CD4-positive, alpha-beta T cell (primary cell): ENCODE results near the gene BTNL9. TPM values are rescaled to one million over a fixed set of nuclear protein-coding genes. Genes with fewer than 3 reads are reported as not detected.

Experiments used
- ATAC-seq: fragments of 200-7000 bp; cut with Tn5 transposase; one replicate; pipeline ENCODE4 v1.10.0; 2022; ENCODE audit warnings: mild to moderate bottlenecking; ENCODE audit not compliant: poor library complexity
- CTCF ChIA-PET: fragments of 350-600 bp; sonication (Branson Sonifier 250); formaldehyde crosslinking; loops from one replicate; lab custom pipeline; 2021; ENCODE audit warnings: antibody characterized with exemption, inconsistent platforms; lab: Charles Lee
- POLR2A ChIA-PET: fragments of 350-600 bp; sonication (Branson Sonifier 250); formaldehyde crosslinking; loops from one replicate; lab custom pipeline; 2021; ENCODE audit warnings: antibody characterized with exemption, inconsistent platforms; lab: Charles Lee
- DNase-seq, 14 experiments: peaks; one replicate each; pipeline ENCODE4 v3.0.0-alpha.2; 2013 to 2020; ENCODE audit warnings: mixed read lengths in 2 of 14
- H3K27ac ChIP-seq, 2 donors: one replicate each; pipeline versions ENCODE4 v1.5.1 to v1.7.0; 2013; ENCODE audit warnings: low read length in 2 of 2, low read depth in 1 of 2, mild to moderate bottlenecking in 1 of 2
- H3K27me3 ChIP-seq, 2 experiments: 1 replicate in 1 of 2; 2 replicates in 1 of 2; pipeline versions ENCODE4 v1.6.1 to v1.7.0; 2013; ENCODE audit warnings: low read length in 2 of 2, control low read depth in 1 of 2, mild to moderate bottlenecking in 1 of 2, moderate library complexity in 1 of 2; ENCODE audit not compliant: insufficient read depth in 2 of 2, control insufficient read depth in 1 of 2
- H3K36me3 ChIP-seq: one replicate; pipeline ENCODE4 v1.6.1; 2013; ENCODE audit warnings: low read length, control low read depth; ENCODE audit not compliant: insufficient read depth
- H3K4me1 ChIP-seq: one replicate; pipeline ENCODE4 v1.6.1; 2013; ENCODE audit warnings: low read length, control low read depth; ENCODE audit not compliant: insufficient read depth
- H3K4me3 ChIP-seq: one replicate; pipeline ENCODE4 v1.5.1; 2013; ENCODE audit warnings: mild to moderate bottlenecking, low read length, moderate library complexity
- H3K9me3 ChIP-seq, 2 experiments: 1 replicate in 1 of 2; 2 replicates in 1 of 2; pipeline versions ENCODE4 v1.6.1 to v1.7.0; 2013; ENCODE audit warnings: low read length in 2 of 2, mild to moderate bottlenecking in 2 of 2, control low read depth in 1 of 2, moderate library complexity in 1 of 2; ENCODE audit not compliant: control insufficient read depth in 1 of 2, insufficient read depth in 1 of 2
- H3K27ac Mint-ChIP-seq: one replicate; pipeline ENCODE4 v1.8.0; 2020; ENCODE audit warnings: mixed read lengths
- H3K27me3 Mint-ChIP-seq: one replicate; pipeline ENCODE4 v1.8.0; 2021; ENCODE audit warnings: mixed read lengths
- H3K36me3 Mint-ChIP-seq: one replicate; pipeline ENCODE4 v1.8.0; 2021; ENCODE audit warnings: low read depth, mixed read lengths
- H3K4me1 Mint-ChIP-seq: one replicate; pipeline ENCODE4 v1.8.0; 2021; ENCODE audit warnings: low read depth, mixed read lengths
- H3K4me3 Mint-ChIP-seq: one replicate; pipeline ENCODE4 v1.8.0; 2020; ENCODE audit warnings: mild to moderate bottlenecking, mixed read lengths
- H3K9me3 Mint-ChIP-seq: one replicate; pipeline ENCODE4 v1.8.0; 2020; ENCODE audit warnings: mixed read lengths
- CTCF ChIP-seq: fragments of 200-600 bp; IDR thresholded peaks from one replicate; pipeline ENCODE4 v1.8.0; 2022; ENCODE audit warnings: antibody characterized with exemption, mild to moderate bottlenecking
- intact Hi-C, 2 experiments: fragments of 100-400 bp; cut with DNase I in 1 of 2; cut with micrococcal nuclease in 1 of 2; formaldehyde crosslinking; loops; one replicate each; pipeline versions ENCODE4 v1.15.1 to v1.9.0; 2023 to 2025; cut with DNase I, micrococcal nuclease
- total RNA-seq, 174 experiments: library from RNA in 2 of 174; stranded (reverse) in 2 of 174; gene quantifications; one replicate each; pipeline ENCODE4 v1.2.3 and lab custom pipeline; 2021 to 2026

BTNL9 gene
- total RNA-seq, 2 experiments from 2014 or later = not detected

GRCh38 chr5:181028032-181028819, 11.8 kb upstream of the BTNL9 start:
- H3K9me3 Mint-ChIP-seq = no peaks in the 10 kb centered on the region
- DNase-seq (no peak), ATAC-seq (no peak)
- Histone ChIP-seq H3K9me3 (peaks cover 4 to 18% of the 10 kb centered on the region in 2 experiments), H3K27me3 (peaks cover 0 to 11% of the 10 kb centered on the region in 2 experiments), H3K27ac (no peak overlapping the region), H3K36me3 (no peaks in the 10 kb centered on the region), H3K4me1 (no peaks in the 10 kb centered on the region), H3K4me3 (no peak overlapping the region)
- ChIA-PET CTCF (no interaction called here), POLR2A (no interaction called here)
- H3K36me3 Mint-ChIP-seq = no peaks in the 10 kb centered on the region
- intact Hi-C loops = no loop called here
- no peak overlapping the region for H3K4me3 Mint-ChIP-seq
- no peak for TF ChIP-seq CTCF
- H3K27me3 Mint-ChIP-seq = peaks cover 41% of the 10 kb centered on the region
- no peak overlapping the region for H3K27ac Mint-ChIP-seq
- no peaks in the 10 kb centered on the region for H3K4me1 Mint-ChIP-seq

- H3K4me1 ChIP-seq = no peaks in the 10 kb centered on the region
- no peaks in the 10 kb centered on the region for H3K36me3 Mint-ChIP-seq
- H3K4me1 Mint-ChIP-seq = no peaks in the 10 kb centered on the region
- no peak overlapping the region for H3K27ac ChIP-seq
- no peak overlapping the region for H3K4me3 Mint-ChIP-seq
- POLR2A ChIA-PET = no interaction called here
- H3K27me3 ChIP-seq = peaks cover 0 to 6% of the 10 kb centered on the region in 2 experiments
- intact Hi-C loops = no loop called here
- no peak for TF ChIP-seq CTCF
- ATAC-seq (no peak), DNase-seq (no peak)
- no peak overlapping the region for H3K27ac Mint-ChIP-seq
- H3K27me3 Mint-ChIP-seq = peaks cover 11% of the 10 kb centered on the region
- H3K4me3 ChIP-seq = no peak overlapping the region
- H3K9me3 ChIP-seq = peaks cover 0 to 12% of the 10 kb centered on the region in 2 experiments
- no peaks in the 10 kb centered on the region for H3K36me3 ChIP-seq
- H3K9me3 Mint-ChIP-seq = no peaks in the 10 kb centered on the region
- CTCF ChIA-PET = no interaction called here
Measured at GRCh38 chr5:181031716-181032115, 8.3 kb upstream of the BTNL9 start.

GRCh38 chr5:181035991-181036815, 3.9 kb upstream of the BTNL9 start:
- intact Hi-C loops = no loop called here
- CTCF ChIA-PET = no interaction called here
- H3K36me3 ChIP-seq = no peaks in the 10 kb centered on the region
- H3K4me3 ChIP-seq = no peak overlapping the region
- H3K27ac ChIP-seq = no peak overlapping the region
- Mint-ChIP-seq H3K4me1 (no peaks in the 10 kb centered on the region), H3K27me3 (peaks cover 24% of the 10 kb centered on the region), H3K4me3 (no peak overlapping the region), H3K36me3 (no peaks in the 10 kb centered on the region), H3K9me3 (no peaks in the 10 kb centered on the region), H3K27ac (no peak overlapping the region)
- H3K9me3 ChIP-seq = peaks cover 0 to 20% of the 10 kb centered on the region in 2 experiments
- H3K4me1 ChIP-seq = no peaks in the 10 kb centered on the region
- peaks cover 4 to 14% of the 10 kb centered on the region in 2 experiments for H3K27me3 ChIP-seq
- POLR2A ChIA-PET = no interaction called here
- TF ChIP-seq CTCF = no peak
- ATAC-seq (no peak), DNase-seq (no peak)
